ENCODE results near the gene ABCB6.

The ABCB6 gene

GRCh38 chr2:219163156-219163555 lies 55.6 kb downstream of the ABCB6 start (continued):
- no peak for TF ChIP-seq ZNF585B (tag by site-specific recombination; IDR thresholded peaks at IDR 0.05)
- no peak for TF ChIP-seq SP7 (tag by site-specific recombination; IDR thresholded peaks at IDR 0.05)
- no peak for TF ChIP-seq ZNF777 (tag by site-specific recombination; IDR thresholded peaks at IDR 0.05; ENCODE audit: borderline replicate concordance)
- TF ChIP-seq ZNF521 (tag by site-specific recombination; IDR thresholded peaks at IDR 0.05): no peak
- TF ChIP-seq ZNF426 (tag by site-specific recombination; IDR thresholded peaks at IDR 0.05): no peak
- TF ChIP-seq MZF1 (tag by site-specific recombination; IDR thresholded peaks at IDR 0.05; ENCODE audit: borderline replicate concordance): no peak
- TF ChIP-seq ZNF701 (tag by site-specific recombination; IDR thresholded peaks at IDR 0.05): no peak
- TF ChIP-seq ZNF792 (tag by site-specific recombination; IDR thresholded peaks at IDR 0.05): no peak
- TF ChIP-seq ZNF549 (tag by site-specific recombination; IDR thresholded peaks at IDR 0.05): no peak

- Histone ChIP-seq H3K4me1 (ENCODE audit: control insufficient read depth, insufficient read depth, low read length) (peaks cover 5% of the 10 kb centered on the region; the same call in 1 of the 2 replicates), H3K27ac (ENCODE audit: extremely low read depth, low read depth, low read length) (no peak overlapping the region), H3K9me3 (ENCODE audit: control insufficient read depth, insufficient read depth, low read depth, low read length) (no peaks in the 10 kb centered on the region), H3K4me3 (ENCODE audit: low read depth, low read length) (peak overlapping the region; percentile 83), H3K36me3 (ENCODE audit: control insufficient read depth in 2 of 2, insufficient read depth in 1 of 2, low read length in 2 of 2) (peaks cover 0 to 21% of the 10 kb centered on the region in 2 experiments)
- ChIA-PET CTCF (interaction anchor here (0.6 to 6.4 kb wide), 3 partner anchors 10 to 231 kb away, joined by 6 to 71 read pairs (median 32); partner anchors contain the start of gene SLC23A3), POLR2A (no interaction called here)
- TF ChIP-seq, protein P1, sequence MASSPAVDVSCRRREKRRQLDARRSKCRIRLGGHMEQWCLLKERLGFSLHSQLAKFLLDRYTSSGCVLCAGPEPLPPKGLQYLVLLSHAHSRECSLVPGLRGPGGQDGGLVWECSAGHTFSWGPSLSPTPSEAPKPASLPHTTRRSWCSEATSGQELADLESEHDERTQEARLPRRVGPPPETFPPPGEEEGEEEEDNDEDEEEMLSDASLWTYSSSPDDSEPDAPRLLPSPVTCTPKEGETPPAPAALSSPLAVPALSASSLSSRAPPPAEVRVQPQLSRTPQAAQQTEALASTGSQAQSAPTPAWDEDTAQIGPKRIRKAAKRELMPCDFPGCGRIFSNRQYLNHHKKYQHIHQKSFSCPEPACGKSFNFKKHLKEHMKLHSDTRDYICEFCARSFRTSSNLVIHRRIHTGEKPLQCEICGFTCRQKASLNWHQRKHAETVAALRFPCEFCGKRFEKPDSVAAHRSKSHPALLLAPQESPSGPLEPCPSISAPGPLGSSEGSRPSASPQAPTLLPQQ (tag by site-specific recombination; IDR thresholded peaks at IDR 0.05): no peak
- TF ChIP-seq ZNF626 (tag by site-specific recombination; IDR thresholded peaks at IDR 0.05): no peak
- TF ChIP-seq ZNF248 (tag by site-specific recombination; IDR thresholded peaks at IDR 0.05): no peak
- no peak for TF ChIP-seq KLF10 (tag by site-specific recombination; IDR thresholded peaks at IDR 0.05)
- TF ChIP-seq, protein P2, sequence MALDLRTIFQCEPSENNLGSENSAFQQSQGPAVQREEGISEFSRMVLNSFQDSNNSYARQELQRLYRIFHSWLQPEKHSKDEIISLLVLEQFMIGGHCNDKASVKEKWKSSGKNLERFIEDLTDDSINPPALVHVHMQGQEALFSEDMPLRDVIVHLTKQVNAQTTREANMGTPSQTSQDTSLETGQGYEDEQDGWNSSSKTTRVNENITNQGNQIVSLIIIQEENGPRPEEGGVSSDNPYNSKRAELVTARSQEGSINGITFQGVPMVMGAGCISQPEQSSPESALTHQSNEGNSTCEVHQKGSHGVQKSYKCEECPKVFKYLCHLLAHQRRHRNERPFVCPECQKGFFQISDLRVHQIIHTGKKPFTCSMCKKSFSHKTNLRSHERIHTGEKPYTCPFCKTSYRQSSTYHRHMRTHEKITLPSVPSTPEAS (tag by site-specific recombination; IDR thresholded peaks at IDR 0.05): no peak
- no peak for TF ChIP-seq ZNF423 (tag by site-specific recombination; IDR thresholded peaks at IDR 0.05)
- TF ChIP-seq ZNF24 (tag by site-specific recombination; IDR thresholded peaks at IDR 0.05): no peak
- TF ChIP-seq ZNF792 (tag by site-specific recombination; IDR thresholded peaks at IDR 0.05): no peak
- TF ChIP-seq ZNF138 (tag by site-specific recombination; IDR thresholded peaks at IDR 0.05; ENCODE audit: borderline replicate concordance): no peak
- TF ChIP-seq ZNF18 (tag by site-specific recombination; IDR thresholded peaks at IDR 0.05): no peak
- no peak for TF ChIP-seq ZNF148 (tag by site-specific recombination; IDR thresholded peaks at IDR 0.05; ENCODE audit: borderline replicate concordance)
- TF ChIP-seq KLF16 (tag by site-specific recombination; IDR thresholded peaks at IDR 0.05): no peak
- no peak for TF ChIP-seq ZNF280C (tag by site-specific recombination; IDR thresholded peaks at IDR 0.05)
- TF ChIP-seq, protein P3, sequence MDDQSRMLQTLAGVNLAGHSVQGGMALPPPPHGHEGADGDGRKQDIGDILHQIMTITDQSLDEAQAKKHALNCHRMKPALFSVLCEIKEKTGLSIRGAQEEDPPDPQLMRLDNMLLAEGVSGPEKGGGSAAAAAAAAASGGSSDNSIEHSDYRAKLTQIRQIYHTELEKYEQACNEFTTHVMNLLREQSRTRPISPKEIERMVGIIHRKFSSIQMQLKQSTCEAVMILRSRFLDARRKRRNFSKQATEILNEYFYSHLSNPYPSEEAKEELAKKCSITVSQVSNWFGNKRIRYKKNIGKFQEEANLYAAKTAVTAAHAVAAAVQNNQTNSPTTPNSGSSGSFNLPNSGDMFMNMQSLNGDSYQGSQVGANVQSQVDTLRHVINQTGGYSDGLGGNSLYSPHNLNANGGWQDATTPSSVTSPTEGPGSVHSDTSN (CRISPR knock-in tag; IDR thresholded peaks at IDR 0.05): no peak
- no peak for TF ChIP-seq ZNF174 (tag by site-specific recombination; IDR thresholded peaks at IDR 0.05)
- no peak for TF ChIP-seq ZBTB8A (tag by site-specific recombination; IDR thresholded peaks at IDR 0.05)
- TF ChIP-seq ZBTB1 (tag by site-specific recombination; IDR thresholded peaks at IDR 0.05): no peak
- no peak for TF ChIP-seq WT1 (tag by site-specific recombination; IDR thresholded peaks at IDR 0.05)
- TF ChIP-seq ZNF549 (tag by site-specific recombination; IDR thresholded peaks at IDR 0.05): no peak
Observed at GRCh38 chr2:219161097-219161496, 57.7 kb downstream of the ABCB6 start.
